IMR-90 (cell line): ENCODE data around the gene XPC. TPM values are rescaled to one million over a fixed set of nuclear protein-coding genes. Genes with fewer than 3 reads are reported as not detected.

Source experiments
- ATAC-seq: fragments of 200-7000 bp; cut with Tn5 transposase; 2 replicates; pipeline ENCODE4 v1.9.1; 2020; ENCODE audit warnings: low read depth, mild to moderate bottlenecking, moderate library complexity
- BruUV-seq: library from RNA; stranded (reverse); fragments of 400-500 nt; replicated peaks from 2 replicates; lab custom pipeline; 2021; lab: Mats Ljungman, UMichigan
- CTCF ChIA-PET: fragments of 300-600 bp; formaldehyde crosslinking; extraction: SDS; loops from one replicate; lab custom pipeline; 2021; ENCODE audit warnings: antibody characterized with exemption; lab: Yijun Ruan, JAX
- POLR2A ChIA-PET: fragments of 300-600 bp; sonication (Branson Sonifier 250); formaldehyde crosslinking; loops from one replicate; lab custom pipeline; 2022; ENCODE audit warnings: antibody characterized with exemption; ENCODE audit not compliant: unreplicated experiment; lab: Charles Lee
- DNase-seq: peaks from one replicate; pipeline ENCODE4 v3.0.0; 2013
- H2AFZ ChIP-seq: replicated peaks from 2 replicates; pipeline ENCODE3; 2013; ENCODE audit warnings: low read length, mild to moderate bottlenecking; ENCODE audit not compliant: poor library complexity
- H2AK5ac ChIP-seq: 2 replicates; pipeline ENCODE4 v1.6.1; 2013; ENCODE audit warnings: low read depth, low read length, inconsistent platforms
- H2AK9ac ChIP-seq: replicated peaks from 2 replicates; pipeline ENCODE3; 2013; ENCODE audit warnings: mild to moderate bottlenecking, low read depth, low read length, moderate library complexity; ENCODE audit not compliant: poor library complexity
- H2BK120ac ChIP-seq: 2 replicates; pipeline ENCODE4 v1.6.1; 2013; ENCODE audit warnings: low read depth, low read length, inconsistent platforms
- H2BK15ac ChIP-seq: 3 replicates; pipeline ENCODE4 v1.6.1; 2013; ENCODE audit warnings: low read depth, low read length, inconsistent platforms
- H2BK20ac ChIP-seq: 2 replicates; pipeline ENCODE4 v1.6.1; 2013; ENCODE audit warnings: low read depth, mild to moderate bottlenecking, inconsistent platforms, low read length, moderate library complexity
- H2BK5ac ChIP-seq: 2 replicates; pipeline ENCODE4 v1.6.1; 2013; ENCODE audit warnings: mild to moderate bottlenecking, low read depth, low read length, inconsistent platforms; ENCODE audit not compliant: poor library complexity, severe bottlenecking
- H3K14ac ChIP-seq: replicated peaks from 2 replicates; pipeline ENCODE4 v1.6.1; 2013; ENCODE audit warnings: low read depth, low read length, inconsistent platforms
- H3K18ac ChIP-seq: 2 replicates; pipeline ENCODE4 v1.6.1; 2013; ENCODE audit warnings: low read depth, low read length, control low read depth
- H3K23ac ChIP-seq: 2 replicates; pipeline ENCODE4 v1.6.1; 2013; ENCODE audit warnings: low read depth, low read length, inconsistent platforms
- H3K27ac ChIP-seq: 2 replicates; pipeline ENCODE4 v1.5.1; 2013; ENCODE audit warnings: mild to moderate bottlenecking, control low read depth, low read length; ENCODE audit not compliant: insufficient read depth
- H3K27me3 ChIP-seq: 2 replicates; pipeline ENCODE4 v1.6.1; 2013; ENCODE audit warnings: low read length; ENCODE audit not compliant: control insufficient read depth, insufficient read depth
- H3K36me3 ChIP-seq: 2 replicates; pipeline ENCODE4 v1.6.1; 2013; ENCODE audit warnings: low read length, mixed read lengths; ENCODE audit not compliant: control insufficient read depth, insufficient read depth
- H3K4ac ChIP-seq: 2 replicates; pipeline ENCODE4 v1.6.1; 2013; ENCODE audit warnings: low read depth, low read length, inconsistent platforms
- H3K4me1 ChIP-seq: 2 replicates; pipeline ENCODE4 v1.6.1; 2013; ENCODE audit warnings: low read length, mixed read lengths; ENCODE audit not compliant: control insufficient read depth, insufficient read depth
- H3K4me2 ChIP-seq: 2 replicates; pipeline ENCODE4 v1.6.1; 2013; ENCODE audit warnings: low read depth, mild to moderate bottlenecking, control low read depth, low read length, moderate library complexity
- H3K4me3 ChIP-seq: 2 replicates; pipeline ENCODE4 v1.5.1; 2013; ENCODE audit warnings: low read depth, mild to moderate bottlenecking, control low read depth, low read length, moderate library complexity; ENCODE audit not compliant: insufficient read depth
- H3K56ac ChIP-seq: 2 replicates; pipeline ENCODE4 v1.6.1; 2013; ENCODE audit warnings: low read length, inconsistent platforms; ENCODE audit not compliant: insufficient read depth; ENCODE audit errors: extremely low read depth
- H3K79me1 ChIP-seq, 2 experiments: 2 replicates each; pipeline ENCODE4 v1.6.1; 2013; ENCODE audit warnings: low read length in 2 of 2, inconsistent platforms in 1 of 2, low read depth in 1 of 2
- H3K9ac ChIP-seq: 2 replicates; pipeline ENCODE4 v1.6.1; 2013; ENCODE audit warnings: low read depth, low read length, control low read depth
- H3K9me1 ChIP-seq: 2 replicates; pipeline ENCODE4 v1.6.1; 2013; ENCODE audit warnings: low read length, inconsistent platforms; ENCODE audit not compliant: insufficient read depth
- H3K9me3 ChIP-seq: 2 replicates; pipeline ENCODE4 v1.6.1; 2013; ENCODE audit warnings: low read length; ENCODE audit not compliant: control insufficient read depth, insufficient read depth
- H4K20me1 ChIP-seq: 2 replicates; pipeline ENCODE4 v1.6.1; 2013; ENCODE audit warnings: low read length, inconsistent platforms; ENCODE audit not compliant: insufficient read depth
- H4K5ac ChIP-seq: 2 replicates; pipeline ENCODE4 v1.6.1; 2013; ENCODE audit warnings: mild to moderate bottlenecking, low read depth, low read length, control low read depth
- H4K8ac ChIP-seq, 2 experiments: 2 replicates each; pipeline ENCODE4 v1.6.1; 2013; ENCODE audit warnings: low read depth in 2 of 2, low read length in 2 of 2, control low read depth in 1 of 2, inconsistent platforms in 1 of 2
- H4K91ac ChIP-seq: 2 replicates; pipeline ENCODE4 v1.6.1; 2013; ENCODE audit warnings: low read depth, low read length, inconsistent platforms; ENCODE audit not compliant: insufficient read depth
- BHLHE40 ChIP-seq: fragments of 150-350 bp; IDR thresholded peaks from 2 replicates; pipeline ENCODE4 v1.6.1; 2016; ENCODE audit warnings: mild to moderate bottlenecking, low read depth, low read length
- CHD1 ChIP-seq: IDR thresholded peaks from 2 replicates; pipeline ENCODE4 v1.6.1; 2012; ENCODE audit warnings: low read depth, low read length, improper control_type of control experiment
- MAFK ChIP-seq: IDR thresholded peaks from 2 replicates; pipeline ENCODE4 v1.6.1; 2012; ENCODE audit warnings: low read depth, low read length, improper control_type of control experiment
- POLR2A ChIP-seq: IDR thresholded peaks from 2 replicates; pipeline ENCODE4 v1.6.1; 2012; ENCODE audit warnings: mild to moderate bottlenecking, low read depth, low read length
- RAD21 ChIP-seq: IDR thresholded peaks from 2 replicates; pipeline ENCODE4 v1.6.1; 2012; ENCODE audit warnings: low read length, improper control_type of control experiment
- RFX5 ChIP-seq: IDR thresholded peaks from 2 replicates; pipeline ENCODE4 v1.8.0; 2012; ENCODE audit warnings: low read depth, mild to moderate bottlenecking, low read length, moderate library complexity
- WGBS, 2 experiments: methylation state at CpG; one replicate each; pipeline versions ENCODE4 v1.1.5 to v1.1.7; 2013; ENCODE audit warnings: missing lambda C conversion rate in 2 of 2; ENCODE audit not compliant: insufficient read length in 1 of 2; ENCODE audit errors: extremely low coverage in 2 of 2; 5-methylcytosine and 5-hydroxymethylcytosine counted together
- dilution Hi-C: fragments of 300-500 bp; cut with HindIII; formaldehyde crosslinking; loops from one replicate; pipeline ENCODE4 v1.14.3; 2018; ENCODE audit warnings: low sequenced_read_pairs; ENCODE audit not compliant: unreplicated experiment
- in situ Hi-C: fragments of 300-500 bp; cut with MboI; formaldehyde crosslinking; loops from 3 replicates; pipeline ENCODE4 v1.14.3; 2019; ENCODE audit warnings: low sequenced_read_pairs, inconsistent platforms, mixed read lengths
- intact Hi-C: fragments of 100-400 bp; cut with micrococcal nuclease; formaldehyde crosslinking; loops from 2 replicates; pipeline ENCODE4 v1.10.0; 2022
- polyA plus RNA-seq, 3 experiments: library from polyadenylated mRNA; depleted of rRNA; stranded (reverse); fragments of >200 nt; gene quantifications; 2 replicates each; pipeline ENCODE4 v1.2.3, GENCODE V29; 2012; ENCODE audit warnings: low replicate concordance in 1 of 3
- total RNA-seq: library from RNA; depleted of rRNA; stranded (reverse); fragments of >200 nt; gene quantifications from 2 replicates; pipeline ENCODE4 v1.2.3, GENCODE V29; 2012

Gene XPC
- total and polyA plus RNA-seq, 2 of the 4 experiments (the other 2 are of a cell fraction), result 30.9 to 48.8 TPM

DNA sequence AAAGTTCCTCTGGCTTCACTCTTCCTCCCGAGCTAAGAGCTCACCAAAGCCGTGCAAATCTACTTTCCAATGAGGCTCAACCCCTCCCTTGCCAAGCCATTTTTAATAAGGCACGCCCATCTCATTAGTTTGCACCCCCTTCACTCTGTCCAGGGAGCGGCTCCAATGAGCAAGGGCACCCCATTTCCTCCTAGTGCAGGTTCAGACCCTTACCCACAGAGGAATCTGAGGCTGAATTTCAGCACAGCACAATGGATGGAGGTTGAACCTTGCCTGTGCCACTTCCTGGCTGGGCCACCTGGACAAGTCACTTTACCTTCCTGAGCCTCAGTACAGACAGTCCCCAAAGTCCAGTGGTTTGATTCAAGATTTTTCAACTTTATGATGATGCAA lies 25.4 kb downstream of the XPC start:
- H3K4me2 ChIP-seq, result no peak overlapping the region
- ChIA-PET CTCF (no interaction called here), POLR2A (interaction anchor here (1.2 kb wide), 1 partner anchor 26 kb away, joined by 3 read pairs; the partner anchor contains the start of gene LSM3)
- no peaks in the 10 kb centered on the region for H3K9me3 ChIP-seq
- no CpG with 5 or more reads among the region's 4 CpGs for WGBS, 2 experiments
- H2BK15ac ChIP-seq, result no peak overlapping the region
- dilution Hi-C loops (no loop called here), intact Hi-C loops (no loop called here), in situ Hi-C loops (no loop called here)
- no peak overlapping the region for H3K23ac ChIP-seq
- ATAC-seq, result no peak
- no peak overlapping the region for H2AK9ac ChIP-seq
- no peaks in the 10 kb centered on the region for H3K4me1 ChIP-seq
- no peak overlapping the region for H4K5ac ChIP-seq
- no peak overlapping the region for H3K56ac ChIP-seq
- no peak overlapping the region for H2BK20ac ChIP-seq
- H3K18ac ChIP-seq, result no peak overlapping the region
- H2BK5ac ChIP-seq, result no peak overlapping the region
- no peak overlapping the region for H3K14ac ChIP-seq
- no peaks in the 10 kb centered on the region for H3K27me3 ChIP-seq
- BruUV-seq, result no TSS peak
- H3K9ac ChIP-seq, result no peak overlapping the region
- no peaks in the 10 kb centered on the region for H4K20me1 ChIP-seq
- DNase-seq, result no peak
- no peak overlapping the region for H2AFZ ChIP-seq
- H3K4ac ChIP-seq, result no peak overlapping the region
- TF ChIP-seq BHLHE40 (no peak), CHD1 (no peak), RAD21 (no peak), RFX5 (no peak), POLR2A (no peak), MAFK (no peak)
- no peaks in the 10 kb centered on the region; the same call in 1 of the 2 replicates for H3K9me1 ChIP-seq
- no peak overlapping the region for H4K91ac ChIP-seq
- peaks cover 19 to 32% of the 10 kb centered on the region in 2 experiments for H3K79me1 ChIP-seq
- no peak overlapping the region for H3K4me3 ChIP-seq
- H2BK120ac ChIP-seq, result no peak overlapping the region
- H3K36me3 ChIP-seq, result peaks cover 64% of the 10 kb centered on the region
- H4K8ac ChIP-seq, result no peak overlapping the region
- H2AK5ac ChIP-seq, result no peak overlapping the region
- no peak overlapping the region for H3K27ac ChIP-seq
